Measurements from ENCODE around the gene BDKRB2.

GRCh38 chr14:96250485-96250884, 45.8 kb downstream of the BDKRB2 start:
- TF ChIP-seq CTCF (IDR thresholded peaks at IDR 0.05; ENCODE audit: borderline replicate concordance, extremely low read depth, low read length, poor library complexity, severe bottlenecking): no peak
- TF ChIP-seq EZH2 (IDR thresholded peaks at IDR 0.05; ENCODE audit: borderline replicate concordance, low read depth, low read length, severe bottlenecking): no peak
